T-helper 1 cell treated with Interleukin-12 subunit alpha and Interleukin-12 subunit beta and Interleukin-4 antibody, amounts not matched to agents 30 ng/mL and 1 ng/mL, for 36 hours (primary cell): ENCODE measurements around the gene VAV3. TPM values are rescaled to one million over a fixed set of nuclear protein-coding genes. Genes with fewer than 3 reads are reported as not detected.
"Not testable (repeated sequence)": the region's sequence is repeated elsewhere in the genome, so short reads cannot be mapped to it uniquely, and the experiment has no call there.

Experiments used
- intact Hi-C: fragments of 100-400 bp; cut with micrococcal nuclease; formaldehyde crosslinking; loops from one replicate; pipeline ENCODE4 v1.15.1; 2024
- total RNA-seq: library from RNA; stranded (reverse); gene quantifications from 2 replicates; pipeline ENCODE4 v1.2.3, GENCODE V29; 2022

The VAV3 gene
- total RNA-seq, 1 donor from 2014 or later: 2.0 TPM

DNA sequence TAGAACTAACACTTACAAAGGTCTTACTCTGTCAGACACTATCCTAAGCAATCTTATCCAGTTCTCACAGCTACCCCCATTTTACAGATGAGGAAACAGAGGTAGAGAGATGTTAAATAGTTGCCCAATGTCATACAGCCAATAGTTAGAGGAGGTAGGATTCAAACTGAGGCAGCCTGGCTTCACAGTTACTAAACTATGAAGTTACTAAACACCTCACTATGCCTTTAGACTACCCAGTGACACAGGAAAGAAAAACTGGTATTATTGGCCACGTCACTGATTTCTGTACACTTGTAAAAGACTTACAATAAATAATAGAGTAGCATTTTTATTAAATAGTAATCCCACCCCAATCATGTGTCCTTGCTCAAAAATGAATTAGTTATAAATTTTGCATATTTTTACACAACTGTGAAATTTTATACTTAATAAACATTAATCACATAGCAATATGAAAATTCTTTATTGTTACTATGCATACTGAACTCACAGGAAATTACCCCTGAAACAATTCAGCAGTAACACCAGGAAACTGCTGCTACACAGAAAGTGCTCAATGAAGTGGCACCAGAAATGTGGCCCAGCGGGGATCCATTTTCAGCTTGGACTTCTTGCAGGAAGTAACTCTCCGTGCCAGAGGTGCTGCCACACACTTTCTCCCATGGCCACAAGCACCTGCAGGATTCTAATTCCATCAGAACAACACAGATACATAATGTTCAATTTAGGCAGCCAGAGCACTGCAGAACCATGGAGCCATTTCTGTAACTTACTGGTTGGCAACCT, 69.4 kb downstream of the VAV3 start:
- intact Hi-C loops: loop anchor here (2.0 kb wide), 1 partner anchor 109 kb away; no protein-coding TSS in a partner anchor

DNA sequence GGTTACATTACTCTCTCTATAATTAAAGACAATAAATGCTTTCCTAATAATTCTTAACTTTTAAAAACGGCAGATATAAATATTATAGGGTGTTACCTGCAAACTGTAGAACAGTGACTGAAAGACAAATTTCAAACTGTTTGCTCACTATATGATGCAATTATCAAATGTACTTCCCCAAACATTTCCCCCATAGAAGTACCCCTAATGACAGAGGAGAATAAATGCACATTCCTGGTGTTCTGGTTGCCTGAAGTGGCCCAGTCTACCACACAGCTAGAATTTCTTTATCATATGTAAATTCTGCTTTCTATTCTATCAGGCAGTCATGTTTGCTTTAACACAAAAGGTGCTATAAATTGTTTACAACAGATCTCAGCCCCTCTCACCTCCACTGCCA, 70.4 kb downstream of the VAV3 start:
- intact Hi-C loops: no loop called here

DNA sequence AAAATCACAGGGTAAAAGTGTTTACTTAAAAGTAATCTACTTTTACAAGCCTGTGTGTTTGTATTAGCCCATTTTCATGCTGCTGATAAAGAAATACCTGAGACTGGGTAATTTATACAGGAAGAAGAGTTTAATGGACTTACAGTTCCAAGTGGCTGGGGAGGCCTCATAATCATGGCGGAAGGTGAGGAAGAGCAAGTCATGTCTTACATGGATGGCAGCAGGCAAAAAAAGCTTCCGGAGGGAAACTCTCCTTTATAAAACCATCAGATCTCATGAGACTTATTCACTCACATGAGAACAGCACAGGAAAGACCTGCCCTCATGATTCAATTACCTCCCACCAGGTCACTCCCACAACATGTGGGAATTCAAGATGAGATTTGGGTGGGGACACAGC, 71.6 kb downstream of the VAV3 start:
- intact Hi-C loops: not testable (repeated sequence)

DNA sequence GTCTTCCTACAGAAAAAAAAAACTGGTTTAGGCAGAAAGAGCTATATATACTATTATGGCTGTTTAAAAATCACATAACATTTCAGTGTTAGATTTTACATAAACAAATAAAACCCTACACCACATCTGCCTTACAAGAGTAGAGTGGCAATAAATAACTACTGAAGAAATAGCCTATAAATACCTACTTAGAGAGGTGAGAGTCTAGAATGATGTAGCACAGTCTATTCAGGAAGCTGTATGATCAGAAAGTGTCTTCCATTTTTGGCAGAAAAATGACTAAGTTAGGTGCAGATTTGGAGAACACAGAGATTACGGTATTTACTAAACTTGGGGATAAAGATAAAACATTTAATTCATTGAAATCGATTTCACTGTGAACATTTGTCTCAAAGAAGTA, 75.5 kb downstream of the VAV3 start:
- intact Hi-C loops: no loop called here

DNA sequence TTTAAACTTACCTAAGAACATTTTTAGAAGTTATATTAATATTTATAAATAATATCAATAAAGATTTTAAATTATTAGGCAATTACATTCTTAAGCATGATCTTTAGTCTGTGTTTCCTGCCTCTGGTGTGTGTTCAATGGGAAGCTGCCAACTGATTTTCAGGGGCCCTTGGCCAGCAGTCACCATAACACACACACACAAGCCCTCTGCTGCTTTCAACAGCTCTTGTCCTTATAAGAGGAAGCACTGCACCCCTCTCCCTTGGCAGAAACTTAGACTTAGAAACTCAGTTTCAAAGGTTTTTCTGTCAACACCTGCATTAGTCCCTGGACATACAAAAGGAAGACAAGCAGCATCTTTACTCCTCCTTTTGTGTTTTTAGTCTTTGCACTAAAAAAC, 81.4 kb downstream of the VAV3 start:
- intact Hi-C loops: no loop called here

DNA sequence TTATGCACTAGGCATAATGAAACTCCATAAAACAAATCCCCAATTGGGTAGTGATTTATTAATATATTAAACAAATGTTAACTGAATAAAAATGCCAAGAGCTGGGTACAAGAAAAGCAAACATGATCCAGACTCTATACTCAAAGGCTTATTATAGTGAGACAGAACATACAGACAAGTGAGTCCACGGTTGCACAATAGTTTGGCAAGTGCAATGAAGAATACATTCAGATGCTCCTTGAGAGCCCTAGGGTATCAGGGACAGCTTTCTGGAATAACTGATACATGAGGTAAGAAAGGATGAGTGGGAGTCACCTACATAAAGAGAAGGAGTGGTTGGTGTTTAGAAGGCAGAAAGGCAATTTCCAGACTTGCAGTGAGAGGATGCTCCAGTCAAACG, 85.1 kb downstream of the VAV3 start:
- intact Hi-C loops: no loop called here

DNA sequence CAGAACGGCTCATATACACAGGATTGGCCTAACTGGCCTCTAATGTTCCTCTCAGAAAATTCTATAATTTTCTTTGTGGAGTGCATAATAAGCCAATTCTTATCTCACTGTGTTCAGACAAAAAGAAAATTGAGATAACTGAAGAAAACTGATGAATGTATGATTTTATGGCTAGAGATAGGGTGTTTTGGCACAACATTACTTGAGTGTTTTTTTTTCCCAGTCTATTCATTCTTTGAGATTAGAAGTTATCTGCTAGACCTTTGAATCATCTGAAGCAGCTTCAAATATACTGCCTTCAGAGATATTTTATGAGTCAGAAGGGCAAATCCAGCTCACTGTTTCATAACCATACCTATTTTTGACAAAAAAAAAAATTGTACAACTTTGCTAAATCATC, 85.6 kb downstream of the VAV3 start:
- intact Hi-C loops: no loop called here

DNA sequence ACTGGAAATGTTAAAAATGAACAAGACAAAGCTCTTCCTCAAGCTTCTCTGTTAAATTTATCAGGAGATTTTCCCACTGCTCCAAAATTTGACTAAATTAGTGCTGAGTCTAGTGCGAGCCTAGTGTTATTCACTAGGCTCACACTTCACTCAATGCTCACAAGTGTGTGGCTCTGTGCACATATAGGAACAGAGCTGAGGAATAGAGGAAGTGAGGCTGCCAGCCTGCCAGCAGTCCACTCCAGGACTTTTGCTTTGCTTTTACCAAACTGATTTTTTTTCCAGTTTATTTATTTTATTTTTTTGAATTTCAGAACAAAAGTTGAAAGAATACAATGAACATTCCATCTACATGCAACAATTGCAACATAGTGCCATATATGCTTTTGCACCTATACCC, 87.2 kb downstream of the VAV3 start:
- intact Hi-C loops: no loop called here

DNA sequence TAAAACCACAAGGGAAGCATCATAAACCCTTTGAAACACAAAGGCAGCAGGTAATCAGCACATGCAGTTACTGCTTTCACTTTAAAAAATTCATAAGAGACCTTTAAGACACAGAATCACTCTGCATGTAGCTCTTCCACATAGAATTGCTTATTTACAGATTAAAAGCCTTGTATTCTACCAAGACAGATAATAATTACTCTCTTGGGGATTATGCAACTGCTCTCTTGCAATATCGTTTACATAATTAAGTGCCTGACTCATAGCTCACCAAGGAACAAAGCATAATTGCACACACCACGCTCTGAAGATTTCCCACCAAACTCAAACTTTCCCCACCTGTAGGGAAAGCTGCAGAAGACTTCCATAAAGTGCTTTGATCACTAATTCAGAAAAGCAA, 87.9 kb downstream of the VAV3 start:
- intact Hi-C loops: no loop called here

DNA sequence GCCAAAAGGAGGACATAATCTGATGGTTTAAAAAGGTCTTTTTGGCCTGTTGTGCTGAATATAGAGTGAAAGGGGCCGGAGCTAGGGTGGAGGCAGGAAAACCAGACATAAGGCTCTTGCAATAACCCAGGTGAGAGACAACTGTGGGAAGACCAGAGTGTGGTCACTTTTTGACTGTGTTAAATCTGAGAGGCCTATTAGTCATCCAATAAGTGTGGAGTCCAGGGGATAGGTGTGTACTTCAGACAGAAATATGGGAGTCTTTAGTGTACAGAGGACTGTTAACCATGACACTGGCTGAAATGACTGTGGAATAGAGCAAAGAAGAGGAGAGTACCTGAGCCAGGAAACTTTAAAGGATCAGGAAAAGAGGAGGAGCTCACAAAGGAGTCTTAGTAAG, 89.3 kb downstream of the VAV3 start:
- intact Hi-C loops: no loop called here

DNA sequence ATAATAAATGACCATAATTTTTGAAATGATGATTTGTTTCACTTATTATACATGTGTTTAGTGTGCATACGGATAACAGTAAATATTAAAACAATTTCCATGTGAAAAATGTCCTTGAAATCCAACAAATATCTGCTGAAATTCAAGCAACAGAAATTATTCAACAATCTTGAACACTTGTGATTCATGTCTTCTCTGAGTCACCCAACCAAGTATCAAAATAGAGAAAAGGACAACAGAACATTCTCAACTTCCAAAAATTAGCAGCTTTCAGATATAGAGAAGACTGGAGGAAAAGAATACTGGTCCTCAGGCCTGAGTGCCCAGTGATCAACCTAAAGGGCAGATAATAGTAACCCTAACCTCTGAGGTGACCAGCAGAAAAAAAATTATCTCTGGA, 90.8 kb downstream of the VAV3 start:
- intact Hi-C loops: no loop called here

DNA sequence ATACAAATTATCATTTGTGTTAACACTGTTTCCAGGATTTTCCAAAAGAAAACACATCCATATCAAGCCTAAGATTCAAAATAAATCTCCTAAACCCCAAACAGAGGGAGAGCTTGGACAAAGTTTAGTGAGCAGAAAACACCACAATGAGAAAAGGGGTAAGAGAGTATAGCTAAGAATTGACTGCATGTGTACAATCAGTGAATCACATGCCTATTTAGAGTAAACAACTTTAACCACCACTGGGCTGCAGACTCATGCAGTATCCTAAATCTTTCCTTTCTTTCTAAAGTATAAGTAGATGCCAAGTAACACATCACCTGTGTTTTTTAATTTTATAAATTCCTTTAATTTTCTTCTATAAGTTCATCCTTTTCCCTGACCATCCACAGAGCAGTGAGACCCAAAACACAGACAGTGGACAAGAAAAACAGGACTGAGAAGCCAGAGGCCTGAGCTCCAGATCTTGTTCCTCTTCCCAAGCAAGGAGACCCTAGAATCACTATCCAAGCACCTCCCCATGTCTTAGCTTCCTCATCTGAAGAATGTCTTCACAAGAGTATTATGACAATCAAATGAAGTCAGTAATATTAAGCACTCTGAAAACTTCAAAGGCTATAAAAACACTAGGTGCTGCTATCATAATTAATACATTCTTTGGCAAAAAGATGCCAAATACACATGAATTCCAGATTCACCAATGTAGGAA, 93.1 kb downstream of the VAV3 start:
- intact Hi-C loops: no loop called here

DNA sequence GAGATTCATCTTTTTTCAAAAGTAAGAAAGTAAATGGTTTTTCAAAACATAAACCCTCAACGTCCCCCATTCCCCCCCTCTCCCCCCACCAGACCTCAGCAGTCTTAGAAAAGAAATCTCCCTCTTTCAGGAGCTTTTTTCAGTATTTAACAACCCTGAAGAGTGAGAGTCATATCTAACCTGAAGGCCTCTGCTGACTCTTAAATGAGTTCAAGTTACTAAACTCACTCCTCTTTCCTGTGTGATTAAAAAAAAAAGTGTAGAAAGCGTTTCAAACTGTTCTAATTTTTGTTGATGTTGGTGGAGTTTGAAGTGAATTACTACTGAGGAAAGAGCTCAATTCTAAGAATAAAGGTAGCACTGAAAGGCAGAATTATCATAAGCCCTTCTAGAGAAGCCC, 93.7 kb downstream of the VAV3 start:
- intact Hi-C loops: no loop called here

DNA sequence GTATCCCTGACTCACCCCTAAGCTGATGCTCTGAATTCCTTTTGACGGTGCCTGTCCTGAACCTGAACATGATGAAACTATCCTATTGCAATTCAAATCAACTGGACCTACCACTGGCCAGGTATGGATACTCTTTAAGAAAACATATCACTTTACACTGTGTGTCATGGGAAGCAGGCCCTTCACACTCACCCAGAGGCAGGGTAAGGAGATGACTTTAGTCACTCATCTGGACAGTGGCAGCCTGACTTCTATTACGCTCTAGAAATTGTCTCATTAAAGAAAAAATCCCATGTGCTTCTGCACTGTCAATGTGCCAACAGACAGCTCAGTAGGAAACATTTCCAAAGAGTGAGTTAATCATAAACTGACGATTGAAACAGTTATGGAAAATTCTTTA, 94.3 kb downstream of the VAV3 start:
- intact Hi-C loops: loop anchor here (1.0 kb wide), 1 partner anchor 88 kb away; no protein-coding TSS in a partner anchor

DNA sequence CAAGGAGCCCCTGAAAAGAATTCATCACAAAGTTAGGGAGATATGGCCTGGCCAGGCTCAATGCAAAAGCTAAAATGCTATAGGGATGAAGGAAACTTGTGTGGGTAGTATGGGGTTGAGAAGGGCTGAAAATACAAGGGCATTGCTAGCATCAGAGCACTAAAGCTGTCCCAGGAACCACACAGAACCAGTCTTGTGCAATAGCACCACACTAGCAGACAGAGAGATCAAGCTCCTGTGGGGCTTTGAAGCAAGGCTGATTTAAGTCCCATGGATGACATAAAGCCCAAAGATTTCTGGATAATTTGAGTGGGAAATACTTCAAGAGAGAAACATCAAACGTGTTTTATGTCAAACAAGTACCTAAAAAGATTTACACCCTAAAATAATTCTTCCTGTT, 97.1 kb downstream of the VAV3 start:
- intact Hi-C loops: no loop called here

DNA sequence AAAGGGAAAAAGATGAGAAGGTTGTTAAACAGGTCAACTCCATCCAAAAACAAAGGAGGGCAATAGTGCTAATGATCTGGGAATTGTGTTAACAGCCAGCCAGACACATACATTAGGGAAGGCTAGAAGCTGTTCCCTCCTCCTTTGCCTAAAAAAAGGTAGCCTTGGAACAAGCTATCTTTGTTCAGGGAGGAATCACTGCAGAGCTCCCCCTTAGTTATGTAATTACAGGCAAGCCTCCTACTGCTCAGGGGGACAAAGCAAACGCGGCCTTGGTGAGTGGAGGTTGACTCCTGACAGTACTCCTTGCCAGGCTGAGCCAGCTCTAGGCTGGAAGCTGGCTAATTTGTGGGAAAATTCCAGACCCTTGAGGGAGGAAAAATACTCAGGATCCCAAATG, 97.6 kb downstream of the VAV3 start:
- intact Hi-C loops: no loop called here

DNA sequence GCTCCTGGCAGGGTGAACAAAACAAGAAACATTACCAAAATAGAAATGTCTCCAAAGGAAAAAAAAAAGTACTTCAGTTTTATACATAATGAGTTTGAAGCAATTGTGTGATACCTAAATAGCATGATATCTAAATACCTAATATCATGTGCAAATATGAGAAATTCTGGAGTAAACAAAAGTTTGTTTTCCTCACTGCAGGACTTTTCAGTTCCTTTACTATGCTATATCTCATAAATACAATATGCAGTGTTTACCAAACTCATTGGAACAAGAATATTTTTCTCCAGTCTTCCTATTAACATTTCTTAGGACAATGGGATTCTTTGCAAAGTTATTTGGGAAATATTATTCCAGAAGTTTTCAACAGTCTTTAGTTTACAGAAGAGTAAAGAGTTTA, 98.1 kb downstream of the VAV3 start:
- intact Hi-C loops: no loop called here

DNA sequence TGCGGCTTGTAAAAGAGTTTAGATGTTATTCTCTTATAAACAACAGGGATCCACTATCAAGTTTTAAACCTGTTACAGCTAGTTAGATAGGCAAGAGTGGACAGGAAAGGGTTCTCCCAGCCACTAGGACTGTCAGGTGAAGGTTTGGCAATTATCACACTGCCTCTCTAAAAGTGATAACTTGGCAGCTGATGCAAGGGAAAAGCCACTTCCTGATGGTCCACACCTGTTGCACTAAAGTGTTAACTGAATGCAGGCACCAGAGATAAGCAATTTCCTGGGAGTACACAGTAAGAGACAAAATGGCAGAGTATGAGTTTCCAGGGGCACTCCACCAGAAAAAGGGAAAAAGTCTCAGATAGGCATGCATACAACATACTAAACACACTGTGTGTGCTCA, 99.4 kb downstream of the VAV3 start:
- intact Hi-C loops: no loop called here

DNA sequence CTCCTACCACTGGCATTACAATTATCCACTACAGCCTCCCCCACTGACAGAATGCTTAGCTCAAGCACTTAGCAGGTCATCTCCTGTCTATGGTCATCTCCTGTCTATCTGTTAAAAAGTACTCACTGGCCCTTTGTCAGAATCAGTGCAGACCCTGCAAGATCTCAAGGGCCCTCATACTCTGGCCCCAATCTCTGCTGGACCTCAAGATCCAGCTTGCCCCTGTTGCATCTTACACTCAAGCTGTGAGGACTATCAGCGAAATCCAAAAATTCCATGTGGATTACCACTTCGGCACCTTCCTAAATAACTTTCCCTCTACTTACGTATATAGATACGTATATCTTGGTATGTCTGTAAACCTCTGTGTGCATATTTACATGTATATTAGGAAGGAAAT, 101.6 kb downstream of the VAV3 start:
- intact Hi-C loops: no loop called here

DNA sequence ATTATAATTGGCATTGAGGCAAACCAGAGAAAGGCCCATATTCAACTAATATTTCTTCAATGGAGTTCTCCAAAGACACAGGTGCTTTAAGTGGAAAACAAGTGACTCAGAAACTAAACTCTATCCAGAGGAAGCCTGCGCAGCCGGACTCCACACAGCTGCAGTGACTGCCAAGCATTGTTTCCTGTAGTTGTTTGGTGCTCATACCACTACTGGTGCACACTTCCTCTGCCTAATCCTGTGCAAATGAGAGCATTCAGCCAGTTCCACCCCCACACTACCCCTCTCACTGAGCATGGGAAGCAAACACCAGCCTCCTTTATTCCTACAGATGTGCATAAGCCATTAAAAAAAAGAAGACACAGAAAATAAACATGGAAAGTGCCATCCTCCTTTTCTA, 102.9 kb downstream of the VAV3 start:
- intact Hi-C loops: no loop called here

DNA sequence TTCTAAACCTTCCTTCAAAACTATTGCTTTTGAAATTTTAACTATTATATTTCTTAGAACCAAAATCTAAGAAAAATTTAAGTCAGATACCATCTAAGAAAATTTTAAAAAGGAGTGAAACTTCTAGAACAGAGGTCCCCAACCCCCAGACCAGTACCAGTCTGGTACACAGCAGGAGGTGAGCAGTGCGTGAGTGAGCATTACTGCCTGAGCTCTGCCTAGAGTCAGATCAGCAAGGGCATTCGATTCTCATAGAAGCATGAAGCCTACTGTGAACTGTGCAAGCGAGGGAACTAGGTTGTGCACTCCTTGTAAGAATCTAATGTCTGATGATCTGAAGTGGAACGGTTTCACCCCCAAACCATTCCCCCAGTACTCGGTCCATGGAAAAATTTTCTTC, 106.7 kb downstream of the VAV3 start:
- intact Hi-C loops: no loop called here

DNA sequence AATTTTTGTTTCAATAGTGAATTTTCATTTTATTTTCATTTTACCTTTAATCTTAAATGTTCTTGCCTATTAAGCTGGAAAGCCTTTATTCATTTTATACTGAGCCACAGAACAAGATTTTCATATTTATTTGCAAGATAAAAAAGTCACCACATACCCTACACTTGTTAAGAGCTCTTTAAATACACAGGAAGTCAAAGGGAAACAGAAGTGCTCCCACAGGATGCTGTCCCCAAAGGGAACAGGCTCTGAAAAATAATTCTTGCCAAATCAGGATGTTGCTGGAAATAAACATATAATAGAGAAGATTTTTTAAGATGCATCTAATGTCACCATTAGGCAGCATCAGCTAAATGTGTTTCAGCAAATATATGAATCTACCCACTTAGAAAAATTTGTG, 113.6 kb downstream of the VAV3 start:
- intact Hi-C loops: no loop called here
